Mesenteric fat pad (tissue), 1 donor: ENCODE measurements around the gene FAU. TPM values are rescaled to one million over a fixed set of nuclear protein-coding genes. Genes with fewer than 3 reads are reported as not detected.
A peak's percentile ranks its signal among the peaks of the same experiment; 100 is the strongest.

Experiments used
- DNase-seq: peaks from one replicate; pipeline ENCODE4 v3.0.0-alpha.2; 2020; ENCODE audit warnings: low spot score
- total RNA-seq: library from RNA; stranded (reverse); fragmentation: NEBNext Ultra II Directional; extraction: Animal tissue kit (Norgen Biotek cat#: 25700); gene quantifications from one replicate; pipeline ENCODE4 v1.2.1, GENCODE V29; 2021
- donor health status: DM: yes; HTN: yes; CAD: no.

Gene FAU
- total RNA-seq, 1 donor from 2014 or later, result 617 TPM

DNA sequence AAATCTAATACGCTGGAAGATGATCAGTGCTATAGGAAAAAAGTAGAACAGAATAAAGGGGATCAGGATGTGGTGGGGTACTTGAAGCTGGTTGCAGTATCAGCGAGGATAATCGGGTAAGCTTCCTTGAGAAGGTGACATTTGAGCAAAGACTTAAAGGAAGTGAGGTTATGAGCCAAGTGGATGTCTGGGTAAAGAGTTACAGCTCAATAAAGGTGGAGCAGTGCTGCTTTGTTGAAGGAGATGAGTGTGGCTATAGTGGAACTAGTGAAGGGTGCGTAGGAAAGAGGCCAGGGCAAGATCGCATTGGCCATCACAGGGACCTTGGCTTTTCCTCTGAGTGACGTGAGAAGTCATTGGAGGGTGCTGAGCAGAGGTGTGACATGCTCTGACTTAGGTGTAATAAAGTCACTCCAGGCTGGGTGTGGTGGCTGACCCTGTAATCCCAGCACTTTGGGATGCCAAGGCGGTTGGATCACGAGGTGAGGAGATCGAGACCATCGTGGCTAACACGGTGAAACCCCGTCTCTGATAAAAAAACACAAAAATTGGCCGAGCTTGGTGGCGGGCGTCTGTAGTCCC is 14.7 kb upstream of the FAU start:
- peak; percentile 5 for DNase-seq

DNA sequence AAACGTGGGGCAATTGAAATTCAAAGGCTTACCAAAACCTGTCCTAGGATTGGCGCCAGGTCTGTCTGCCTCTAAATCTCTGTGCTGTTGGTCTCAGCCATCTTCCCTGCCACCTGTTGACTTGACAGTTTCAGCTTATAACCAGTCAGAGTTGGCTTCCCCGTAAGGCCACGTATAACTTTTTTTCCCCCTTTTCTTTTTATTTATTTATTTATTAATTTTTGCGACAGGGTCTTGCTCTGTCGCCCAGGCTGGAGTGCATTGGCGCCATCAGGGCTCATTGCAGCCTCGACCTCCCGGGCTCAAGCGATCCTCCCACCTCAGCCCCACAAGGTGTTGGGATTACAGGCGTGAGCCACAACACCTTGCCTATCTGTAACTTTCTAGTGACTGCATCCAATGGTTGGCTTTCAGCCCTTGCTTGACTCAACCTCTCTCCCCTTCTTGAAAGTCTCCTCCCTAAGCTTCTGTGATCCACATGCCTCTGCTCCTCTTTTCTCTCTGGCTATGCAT is 13.8 kb upstream of the FAU start:
- peak; percentile 51 for DNase-seq

DNA sequence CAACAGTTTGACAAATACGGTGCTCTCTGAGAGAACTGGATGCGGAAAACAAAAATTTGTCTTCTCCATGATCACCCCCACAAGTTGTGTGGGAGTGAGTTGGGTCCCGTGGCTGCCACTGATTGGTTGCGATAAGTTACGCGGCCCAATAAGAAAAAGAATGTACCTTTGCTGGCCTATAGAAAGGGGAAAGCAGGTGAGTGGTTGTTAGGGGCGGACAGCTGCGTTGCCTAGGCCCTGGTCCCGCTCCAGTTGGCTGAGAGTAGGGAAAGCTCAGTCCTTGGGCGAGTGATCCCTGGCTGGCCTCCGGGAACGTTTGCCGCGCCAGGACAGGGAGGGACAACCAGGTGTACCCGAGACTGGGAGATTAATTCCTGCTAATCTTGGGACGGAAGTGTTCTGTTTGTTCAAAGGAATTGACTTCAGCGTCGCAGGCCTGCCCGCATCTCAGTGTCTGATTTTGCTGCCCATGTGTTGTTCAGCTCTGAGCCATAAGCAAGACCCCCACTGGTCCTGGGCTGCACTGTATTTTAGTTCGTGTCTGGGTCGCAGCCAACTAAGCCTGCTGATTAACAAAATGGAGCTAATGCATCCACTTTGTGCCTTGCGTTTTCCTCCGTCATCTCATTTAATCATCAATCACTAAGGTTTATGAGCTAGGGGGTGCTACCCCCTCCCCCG is 13.2 kb upstream of the FAU start:
- DNase-seq, result peak; percentile 92

DNA sequence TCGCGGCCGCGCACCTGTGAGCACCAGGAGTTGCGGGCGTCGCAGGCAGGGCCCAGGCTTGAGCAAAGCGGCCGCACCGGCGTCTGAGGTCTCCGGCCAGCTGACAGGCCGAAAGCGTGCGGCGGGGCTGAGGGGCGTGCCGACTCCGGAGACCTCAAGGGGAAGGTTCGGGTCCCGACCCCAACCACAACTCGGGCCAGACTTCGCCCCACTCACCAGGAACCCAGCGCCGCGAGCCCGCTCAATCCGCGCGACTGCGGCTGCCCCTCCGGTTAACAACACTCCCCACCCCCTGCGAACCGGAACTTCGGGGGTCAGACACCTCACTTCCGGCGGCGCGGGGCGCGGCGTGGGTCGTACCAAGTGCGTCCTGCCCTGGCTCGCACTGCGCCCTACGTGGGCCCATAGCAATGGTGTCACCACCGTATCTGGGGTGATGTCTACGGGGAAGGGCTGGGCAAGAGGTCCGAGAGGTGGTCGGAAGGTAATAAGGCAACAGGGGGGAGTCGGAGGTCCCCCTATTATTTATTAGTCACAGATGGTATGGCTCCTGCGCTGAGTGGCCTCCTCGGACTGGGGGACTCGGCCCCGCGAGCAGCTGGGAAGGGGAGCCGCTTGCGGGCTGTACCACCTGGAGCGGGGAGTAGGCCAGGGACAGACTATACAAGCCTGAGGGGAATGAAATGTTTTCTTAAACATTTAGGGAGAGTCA is 12.5 kb upstream of the FAU start, which contains the start of gene SYVN1:
Gene SYVN1 (minus strand): TSS at position 280 of the 712 bp plus-strand sequence. CDS start 918 bp downstream, outside the sequence.
- peak; percentile 97 for DNase-seq

DNA sequence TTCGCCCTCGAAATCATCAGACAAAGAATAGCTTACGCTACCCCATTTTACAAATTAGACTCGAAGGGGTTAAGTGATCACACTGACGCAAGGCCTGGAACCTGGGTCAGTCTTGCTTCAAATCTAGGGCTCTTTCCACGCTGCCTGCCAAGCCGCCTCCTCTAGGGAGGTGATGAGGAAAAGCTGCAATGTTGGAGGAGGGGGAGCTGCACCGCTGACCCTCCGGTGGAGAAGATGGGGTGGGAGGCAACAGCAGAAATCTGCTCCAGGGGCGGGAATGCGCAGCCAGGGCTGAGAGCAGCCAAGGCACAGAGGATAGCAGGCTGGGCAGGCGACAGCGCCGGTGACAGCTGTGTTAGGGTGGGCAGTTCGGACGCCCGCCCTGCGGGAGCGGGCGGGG is 11.8 kb upstream of the FAU start:
- no peak for DNase-seq

DNA sequence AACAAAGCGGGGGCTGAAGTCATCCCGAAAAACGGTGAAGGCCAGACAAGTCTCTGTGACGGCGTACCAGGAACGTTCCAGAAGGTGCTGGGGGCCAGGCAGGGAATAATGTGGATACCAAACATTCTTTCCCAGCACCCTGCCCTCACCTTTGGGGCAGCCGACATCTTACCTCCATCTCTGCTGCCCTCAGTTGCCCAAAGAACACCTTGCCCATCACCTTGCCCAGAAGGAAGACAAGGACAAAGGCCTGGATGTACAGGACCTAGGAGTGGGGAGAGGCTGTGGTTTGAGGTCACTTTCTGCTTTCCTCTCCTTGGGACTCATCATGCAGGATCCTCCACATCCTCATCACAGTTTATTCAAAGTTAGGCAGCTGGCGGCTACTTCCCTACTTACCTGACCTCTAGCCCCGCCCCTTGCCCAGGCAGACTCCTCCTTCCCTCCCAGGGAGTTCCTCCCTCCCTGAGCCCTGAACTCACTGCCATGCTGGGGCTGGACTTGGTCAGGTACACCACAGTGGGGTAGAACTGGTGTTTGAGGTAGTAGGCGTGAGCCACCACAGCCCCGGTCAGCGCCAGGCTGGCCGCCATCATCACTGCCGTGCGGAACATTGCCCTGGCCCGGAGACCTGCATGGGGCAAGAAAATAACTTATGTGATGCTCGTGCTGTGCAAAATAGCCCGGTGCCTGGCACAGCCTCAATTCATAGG is 11.2 kb upstream of the FAU start:
- no peak for DNase-seq

DNA sequence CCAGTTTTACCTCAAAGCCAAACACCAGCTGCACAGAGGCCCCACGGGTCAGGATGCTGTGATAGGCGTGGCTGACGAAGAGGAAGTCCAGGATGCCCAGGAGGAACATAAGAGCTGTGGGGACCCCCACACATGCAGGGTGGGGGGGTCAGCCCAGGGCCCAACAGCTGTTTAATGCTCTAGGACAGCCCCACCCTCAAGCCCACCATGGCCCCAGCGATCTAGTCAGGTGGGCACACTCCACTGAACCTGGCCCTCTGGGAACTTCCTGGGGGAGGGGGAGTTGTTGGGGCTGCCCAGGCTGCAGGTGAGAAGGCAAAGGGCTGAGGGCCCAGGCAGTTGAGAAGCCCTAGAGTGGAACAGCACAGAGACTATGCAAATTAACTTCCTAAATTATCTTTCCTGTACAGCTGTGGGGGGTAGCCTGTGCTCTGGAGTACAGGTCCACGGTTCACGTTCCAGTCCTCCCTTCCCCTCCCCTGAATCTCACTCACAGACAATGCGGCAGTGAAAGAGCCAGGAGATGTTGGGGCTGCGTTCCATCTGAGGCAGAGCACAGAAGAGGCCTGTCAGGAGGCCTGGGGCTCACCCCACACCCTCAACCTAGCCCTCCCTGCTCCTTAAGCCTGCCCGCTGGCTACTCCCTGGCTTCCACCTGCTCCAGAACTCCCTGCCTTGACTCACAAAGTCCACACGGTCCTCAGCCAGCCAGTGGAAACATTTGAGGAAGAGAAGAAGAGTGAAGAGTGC is 10.5 kb upstream of the FAU start:
- no peak for DNase-seq

DNA sequence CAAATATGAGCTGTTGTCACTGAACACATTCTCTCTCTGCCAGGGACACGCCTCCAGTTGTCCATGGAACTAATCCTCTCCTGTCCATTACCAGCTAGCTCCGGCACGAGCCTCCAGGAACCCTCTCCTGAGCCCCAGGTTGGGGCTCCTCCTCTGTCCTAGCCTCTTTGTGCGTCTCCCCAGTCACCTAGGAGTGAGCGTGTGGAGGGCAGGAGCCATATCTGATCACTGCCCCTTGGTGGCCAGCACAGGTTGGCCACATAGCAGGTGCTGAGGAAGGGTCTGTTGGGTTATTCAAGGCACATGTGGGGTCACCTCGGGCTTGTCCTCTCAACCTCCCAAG is 9.9 kb upstream of the FAU start:
- DNase-seq, result no peak

DNA sequence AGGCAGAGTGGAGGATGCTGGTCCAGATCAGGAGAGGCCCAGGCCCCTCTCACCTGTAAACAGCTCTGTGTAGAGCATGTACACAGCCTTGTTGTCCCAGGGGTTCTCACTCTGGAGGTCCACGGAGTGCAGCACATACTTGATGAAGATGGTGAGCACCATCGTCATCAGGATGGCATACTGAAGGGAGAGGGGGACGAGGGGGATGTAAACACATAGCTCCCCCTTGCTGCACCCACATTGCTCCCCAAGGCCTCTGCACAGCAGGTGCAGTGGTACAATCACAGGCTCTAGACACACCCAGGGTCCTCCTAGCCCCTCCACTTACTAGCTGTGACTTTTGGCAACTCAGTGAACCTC is 9.5 kb upstream of the FAU start:
- DNase-seq, result no peak

DNA sequence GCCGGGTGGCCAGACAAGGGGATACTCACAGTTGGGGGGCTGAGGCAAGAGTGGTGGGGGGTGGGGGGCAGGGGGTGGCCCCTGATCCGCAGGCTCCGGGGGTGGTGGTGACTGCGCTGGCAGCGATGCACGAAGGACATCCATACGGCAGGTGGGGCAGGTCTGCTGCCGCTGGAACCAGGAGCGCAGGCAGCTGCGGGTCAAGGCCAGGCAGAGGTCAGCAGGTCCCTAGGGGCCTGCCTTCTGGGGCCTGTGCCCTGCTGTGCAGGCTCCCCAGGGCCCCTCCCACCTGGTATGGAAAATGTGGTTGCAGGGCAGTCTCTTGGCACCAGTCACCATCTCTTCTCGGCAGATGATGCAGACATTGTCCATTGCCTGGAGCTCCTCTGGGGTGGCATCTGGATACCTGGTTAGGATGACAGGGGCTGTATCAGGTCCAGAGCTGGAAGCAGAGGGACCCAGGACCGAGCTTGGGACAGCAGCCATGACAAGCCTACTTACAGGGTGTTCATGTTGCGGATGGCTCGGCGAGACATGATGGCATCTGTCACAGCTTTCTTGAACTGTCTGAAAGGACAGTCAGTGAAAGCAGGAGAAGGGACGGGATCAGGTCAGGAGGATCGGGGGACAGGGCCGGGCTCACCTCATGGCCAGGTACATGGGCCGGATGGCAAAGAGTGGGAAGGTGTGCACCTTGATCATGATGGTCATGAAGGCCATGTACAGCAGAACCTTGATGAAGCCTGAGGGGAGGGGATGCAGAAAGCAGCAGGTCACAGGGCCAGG is 8.9 kb upstream of the FAU start:
- DNase-seq, result no peak

DNA sequence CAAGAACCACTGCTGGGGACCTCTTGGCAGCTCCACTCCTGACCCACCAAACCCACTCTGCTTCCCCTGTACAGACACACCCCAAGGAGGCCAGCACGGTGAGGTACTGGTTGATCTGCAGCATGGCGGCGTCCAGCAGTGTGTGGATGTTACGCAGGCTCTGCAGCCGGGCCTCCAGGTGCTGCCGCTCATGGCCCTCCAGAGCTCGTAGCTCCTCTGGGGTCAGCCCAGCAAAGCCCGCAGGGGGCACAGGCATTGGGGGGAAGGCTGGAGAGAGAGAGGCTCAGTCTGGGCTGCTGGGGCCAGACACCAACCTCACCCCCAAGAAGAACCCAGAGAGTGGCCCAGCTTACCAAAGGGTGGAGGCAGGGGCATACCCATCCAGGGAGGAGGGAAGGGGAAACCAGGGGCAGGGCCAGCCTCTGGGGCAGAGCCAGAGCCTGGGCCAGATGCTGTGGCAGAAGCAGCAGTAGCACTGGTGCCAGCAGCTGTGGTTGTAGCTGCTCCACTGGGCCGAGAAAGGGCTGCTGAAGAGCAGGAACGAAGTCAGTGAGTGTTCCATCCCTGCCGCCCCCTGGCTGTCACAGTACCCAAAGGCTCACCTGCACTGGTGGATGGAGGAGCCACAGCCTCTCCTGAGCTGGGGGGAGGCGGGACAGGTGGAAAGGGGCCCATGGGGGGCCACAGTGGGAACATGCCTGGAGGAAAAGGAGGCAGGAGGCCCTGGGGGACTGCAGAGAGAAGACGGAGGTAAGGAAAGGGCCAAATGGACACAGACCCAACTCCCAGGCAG is 7.9 kb upstream of the FAU start:
- no peak for DNase-seq

DNA sequence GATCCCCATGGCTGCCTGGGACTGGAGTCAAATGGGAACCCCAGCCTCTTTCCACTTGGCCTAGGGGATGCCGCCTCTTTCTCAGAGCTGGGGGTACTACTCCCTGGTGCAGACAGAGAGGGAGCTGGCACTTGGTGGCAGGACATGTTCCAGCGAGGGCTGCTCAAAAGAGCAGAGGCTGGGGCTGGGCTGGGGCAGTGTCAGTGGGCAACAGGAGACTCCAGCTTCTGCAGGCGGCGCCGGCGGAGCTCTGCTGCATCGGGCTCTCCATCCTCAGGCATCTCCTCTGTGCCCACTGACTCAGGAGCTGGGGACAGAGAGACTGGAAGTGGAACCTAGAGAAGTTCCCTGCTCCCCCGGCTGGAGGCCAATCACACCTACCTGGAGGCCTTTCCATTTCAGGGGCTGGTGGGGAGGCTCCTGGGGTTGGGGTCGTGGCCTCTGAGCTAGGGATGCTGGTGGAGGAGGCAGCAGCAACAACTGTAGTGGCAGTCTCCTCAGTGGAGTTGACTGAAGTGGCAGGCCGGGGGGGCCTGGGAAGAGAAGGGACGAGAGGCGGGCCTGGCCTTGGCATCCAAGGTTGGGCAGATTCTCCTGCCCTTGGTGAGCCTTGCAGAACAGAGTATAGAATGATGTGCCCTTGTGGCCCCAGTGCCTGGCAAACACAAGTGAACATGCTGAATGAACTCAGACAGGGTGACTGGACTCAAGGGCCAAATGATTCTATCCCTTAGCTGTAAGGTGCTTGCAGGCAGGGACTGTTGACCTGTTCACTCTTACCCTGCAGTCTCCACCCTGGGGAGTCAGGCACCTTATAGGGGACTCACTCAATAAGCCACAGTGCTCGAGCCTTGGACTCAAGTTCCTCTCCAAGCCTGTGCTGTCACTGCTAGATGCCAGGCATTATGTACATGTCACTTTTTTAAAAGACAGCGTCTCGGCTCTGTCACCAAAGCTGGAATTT is 6.5 kb upstream of the FAU start:
- no peak for DNase-seq

DNA sequence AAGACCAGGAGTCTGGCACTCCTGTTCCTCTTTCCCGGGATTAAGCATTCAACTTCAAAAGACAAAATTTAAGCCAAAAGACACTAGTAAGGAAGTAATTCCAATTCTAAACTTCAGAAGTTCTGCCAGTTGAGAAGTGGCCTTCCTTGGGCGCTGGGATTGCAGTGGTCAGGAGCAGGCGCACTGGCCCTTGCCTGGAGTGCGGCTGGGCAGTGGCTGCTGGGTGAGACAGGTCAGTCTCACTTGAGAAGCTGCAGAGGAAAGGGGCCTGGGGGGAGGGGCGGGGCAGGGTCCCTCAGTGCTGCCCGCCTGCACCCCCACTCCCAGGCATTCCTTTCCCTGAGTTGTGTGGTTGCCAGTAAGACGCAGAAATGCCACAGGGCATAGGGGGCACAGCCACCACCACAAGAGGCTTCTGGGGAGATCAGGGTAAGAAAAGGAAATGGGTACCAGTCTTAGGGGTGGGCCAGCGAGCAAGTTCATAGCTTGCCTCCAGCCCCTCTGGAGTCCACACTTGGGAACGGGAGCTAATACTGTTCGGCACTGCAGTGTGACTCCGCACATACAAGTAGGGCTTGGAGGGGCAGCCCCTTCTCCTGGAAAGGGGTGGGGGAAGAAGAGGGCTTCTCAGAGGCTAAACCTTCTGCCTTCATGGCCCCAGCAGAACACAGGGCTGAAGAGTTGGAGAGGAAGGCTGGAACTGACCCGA is 5.7 kb upstream of the FAU start:
- no peak for DNase-seq

DNA sequence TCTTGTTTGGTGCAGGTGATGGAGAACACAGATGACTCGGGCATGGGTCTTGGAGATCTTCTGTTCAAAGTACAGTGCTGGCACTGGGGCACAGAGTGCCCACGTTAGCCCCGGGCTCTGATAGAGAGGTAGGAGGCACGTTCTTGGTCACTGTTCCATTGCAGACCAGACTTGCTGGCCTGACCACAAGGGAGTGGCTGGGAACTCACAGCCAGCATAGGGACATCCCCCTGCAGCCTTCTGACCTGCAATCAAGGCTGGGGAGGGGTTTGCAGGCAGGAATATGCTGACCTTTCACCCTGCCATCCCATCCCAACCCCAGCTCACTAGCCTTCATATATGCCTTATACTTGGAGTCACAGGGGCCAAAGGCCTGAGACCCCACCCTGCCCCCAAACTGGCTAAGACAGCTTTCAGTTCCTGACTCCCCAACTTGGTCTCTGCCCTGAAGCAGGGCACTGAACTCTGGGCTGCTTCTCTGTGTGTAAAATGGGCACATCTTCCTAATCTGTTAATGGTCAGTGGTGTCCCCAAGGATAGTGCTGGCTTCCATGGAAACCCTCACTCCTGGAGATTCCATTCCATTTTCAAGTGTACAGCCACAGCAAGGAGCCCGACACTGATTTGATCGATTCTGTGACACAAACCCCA is 4.8 kb upstream of the FAU start:
- DNase-seq, result no peak

DNA sequence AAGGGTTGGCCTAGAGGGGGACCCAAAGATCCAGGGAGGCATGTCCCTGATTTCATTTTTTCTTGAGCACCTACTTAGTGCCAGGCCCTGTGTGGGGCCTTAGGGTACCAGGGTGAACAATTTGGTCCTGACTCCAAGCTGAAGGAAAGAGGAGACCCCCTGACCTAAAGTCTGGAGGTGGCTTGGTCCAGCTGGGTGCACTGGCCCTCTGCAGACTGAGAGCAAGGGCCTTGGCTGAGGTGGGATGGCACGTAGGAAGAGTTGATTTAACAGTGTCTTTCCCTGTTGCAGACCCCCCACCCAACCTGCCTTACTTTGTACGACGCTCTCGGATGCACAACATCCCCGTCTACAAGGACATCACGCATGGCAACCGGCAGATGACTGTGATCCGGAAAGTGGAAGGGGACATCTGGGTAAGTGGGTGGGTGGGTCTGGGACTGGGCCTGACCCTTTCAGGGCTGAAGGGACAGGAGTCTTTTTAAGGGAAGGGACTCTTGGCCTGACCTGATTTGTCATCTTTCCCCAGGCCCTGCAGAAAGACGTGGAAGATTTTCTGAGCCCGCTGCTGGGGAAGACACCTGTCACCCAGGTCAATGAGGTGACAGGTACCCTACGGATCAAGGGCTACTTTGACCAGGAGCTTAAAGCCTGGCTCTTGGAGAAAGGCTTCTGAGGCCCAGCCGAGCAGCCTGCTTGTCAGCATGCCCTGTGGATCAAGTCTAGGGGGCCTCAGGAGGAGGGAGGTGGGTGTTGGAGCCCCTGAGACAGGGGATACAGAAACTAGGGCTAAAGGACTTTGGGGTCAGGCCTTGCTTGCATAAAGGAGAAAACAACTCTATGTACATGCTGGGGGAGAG is 3.5 kb upstream of the FAU start:
- DNase-seq, result peak; percentile 16
